NCI-H748 treated with DMSO at 0.1 percent for 48 hours (cell line): ENCODE data around the gene BAIAP2.

Source experiments
- DNase-seq: peaks from one replicate; lab custom pipeline; 2025; lab: John Stamatoyannopoulos, UW

Gene BAIAP2

DNA sequence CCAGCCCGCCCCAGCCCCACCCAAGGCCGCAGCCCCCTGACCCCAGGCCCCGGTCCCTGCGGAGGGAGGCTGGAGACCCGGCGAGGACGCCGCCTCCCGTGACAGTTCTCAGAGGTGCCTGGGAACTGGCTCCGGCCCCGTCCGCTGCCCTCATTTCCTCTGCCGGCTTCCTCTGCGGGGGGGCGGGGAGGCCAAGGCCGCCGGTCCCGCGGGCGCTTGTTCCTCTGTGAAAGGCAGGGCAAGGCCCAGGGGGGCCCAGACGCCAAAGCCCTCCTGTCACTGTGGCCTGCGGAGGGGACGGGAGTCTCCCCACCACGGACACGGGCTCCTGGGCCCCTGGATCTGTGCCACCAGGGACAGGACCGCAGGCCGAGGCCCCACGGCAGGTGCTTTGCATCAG, 125.4 kb downstream of the BAIAP2 start:
- DNase-seq, result no peak

DNA sequence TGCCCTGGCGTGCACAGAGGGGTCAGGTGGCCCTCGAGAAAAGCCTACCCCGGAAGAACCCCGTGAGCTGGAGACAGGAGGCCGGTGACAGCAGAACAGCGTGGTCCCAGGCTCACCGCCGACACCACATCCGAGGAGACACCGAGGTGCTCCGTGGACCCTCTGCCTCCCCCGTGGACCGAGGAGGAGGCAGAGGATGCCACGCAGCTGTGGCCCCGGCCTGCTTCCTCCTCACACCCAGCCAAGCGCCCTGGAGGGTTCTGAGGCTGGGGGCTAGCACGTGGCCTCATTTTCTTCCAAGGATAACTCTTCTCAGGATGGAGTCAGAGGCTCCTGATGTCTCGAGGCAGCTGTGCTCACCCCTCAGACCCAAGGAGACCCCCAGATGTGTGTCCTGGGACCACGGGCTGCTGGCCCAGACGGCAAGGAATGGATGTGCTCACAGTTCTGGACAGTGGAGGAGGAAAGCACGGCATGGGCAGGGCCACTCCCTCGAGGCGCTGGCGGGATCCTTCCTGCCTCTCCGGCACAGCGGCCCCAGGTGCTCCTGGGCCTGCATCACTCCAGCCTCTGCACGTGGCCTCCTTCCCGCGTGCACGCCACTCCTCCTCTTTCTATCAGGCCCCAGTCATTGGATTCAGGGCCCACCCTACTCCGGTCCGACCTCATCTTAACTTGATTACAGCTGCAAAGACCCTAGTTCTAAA, 125.9 kb downstream of the BAIAP2 start:
- no peak for DNase-seq

GRCh38 chr17:81161536-81161935, 126.6 kb downstream of the BAIAP2 start:
- DNase-seq, result no peak

DNA sequence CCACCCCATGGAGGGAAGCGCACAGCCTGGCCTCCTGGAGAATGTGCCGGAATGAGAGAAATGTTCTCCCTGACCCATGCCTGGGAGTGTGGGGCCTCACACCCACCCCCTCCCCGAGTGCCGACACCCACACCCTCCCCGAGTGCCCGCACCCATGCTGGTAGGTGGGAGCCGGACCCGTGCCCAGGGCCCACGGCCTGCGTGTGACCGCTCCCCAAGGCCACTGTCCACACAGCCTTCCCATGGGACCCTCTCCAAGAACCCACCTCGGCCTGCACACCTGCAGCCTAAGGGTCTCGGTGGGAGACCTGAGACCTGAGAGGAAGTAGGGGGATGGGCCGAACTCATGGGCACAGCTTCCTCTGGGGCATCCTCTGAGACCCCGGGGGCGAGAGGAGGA, 127.0 kb downstream of the BAIAP2 start:
- DNase-seq, result no peak

DNA sequence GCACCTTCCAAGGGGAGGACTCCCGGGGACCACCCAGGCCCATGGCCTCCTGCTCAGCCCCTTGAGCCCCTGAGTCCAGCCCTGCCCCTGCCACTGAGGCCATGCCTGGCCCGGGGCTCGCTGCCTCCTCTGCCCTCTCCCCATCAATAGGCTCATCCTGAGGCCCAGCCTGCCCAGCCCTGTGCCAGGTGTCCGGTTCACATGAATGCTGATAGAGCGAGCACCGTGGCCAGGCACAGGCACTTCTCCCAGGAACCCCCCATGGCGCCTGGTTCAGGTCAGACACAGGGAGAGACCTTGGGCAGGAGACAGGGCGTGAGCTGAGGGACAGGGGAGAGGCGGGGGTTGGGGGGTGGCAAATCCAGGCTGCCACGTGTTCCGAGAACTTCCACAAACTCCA, 127.5 kb downstream of the BAIAP2 start:
- no peak for DNase-seq

DNA sequence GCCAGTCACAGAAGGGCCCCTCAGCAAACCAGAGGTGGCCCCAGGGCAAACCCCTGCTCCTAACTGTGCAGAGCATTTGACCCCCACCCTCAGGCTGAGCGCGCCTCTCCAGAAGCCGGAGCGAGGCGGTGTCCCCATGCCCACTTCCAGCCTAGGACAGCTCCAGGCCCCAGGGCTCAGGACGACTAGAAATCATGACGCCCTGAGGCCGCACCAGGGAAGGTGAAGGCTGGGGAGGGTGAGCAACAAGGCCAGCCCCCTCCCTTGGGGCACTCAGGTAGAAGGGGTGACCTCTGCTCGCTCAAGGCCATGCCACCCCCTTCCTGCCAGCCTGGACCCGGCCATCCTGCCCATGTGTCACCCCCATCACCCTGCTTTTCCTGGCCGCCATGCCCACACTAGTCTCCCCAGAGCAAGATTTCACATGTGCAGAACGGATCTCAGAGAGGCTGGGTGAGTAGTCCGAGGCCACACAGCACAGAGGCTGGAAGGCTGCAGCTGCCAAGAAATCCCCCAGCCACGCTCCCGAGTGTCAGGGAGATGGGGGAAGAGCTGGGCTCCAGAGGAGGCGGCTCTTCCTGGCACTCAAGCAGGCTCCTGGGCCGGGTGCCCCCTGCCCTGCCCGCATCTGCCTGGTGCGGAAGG, 128.2 kb downstream of the BAIAP2 start:
- no peak for DNase-seq

GRCh38 chr17:81163703-81164370, 128.9 kb downstream of the BAIAP2 start:
- no peak for DNase-seq

DNA sequence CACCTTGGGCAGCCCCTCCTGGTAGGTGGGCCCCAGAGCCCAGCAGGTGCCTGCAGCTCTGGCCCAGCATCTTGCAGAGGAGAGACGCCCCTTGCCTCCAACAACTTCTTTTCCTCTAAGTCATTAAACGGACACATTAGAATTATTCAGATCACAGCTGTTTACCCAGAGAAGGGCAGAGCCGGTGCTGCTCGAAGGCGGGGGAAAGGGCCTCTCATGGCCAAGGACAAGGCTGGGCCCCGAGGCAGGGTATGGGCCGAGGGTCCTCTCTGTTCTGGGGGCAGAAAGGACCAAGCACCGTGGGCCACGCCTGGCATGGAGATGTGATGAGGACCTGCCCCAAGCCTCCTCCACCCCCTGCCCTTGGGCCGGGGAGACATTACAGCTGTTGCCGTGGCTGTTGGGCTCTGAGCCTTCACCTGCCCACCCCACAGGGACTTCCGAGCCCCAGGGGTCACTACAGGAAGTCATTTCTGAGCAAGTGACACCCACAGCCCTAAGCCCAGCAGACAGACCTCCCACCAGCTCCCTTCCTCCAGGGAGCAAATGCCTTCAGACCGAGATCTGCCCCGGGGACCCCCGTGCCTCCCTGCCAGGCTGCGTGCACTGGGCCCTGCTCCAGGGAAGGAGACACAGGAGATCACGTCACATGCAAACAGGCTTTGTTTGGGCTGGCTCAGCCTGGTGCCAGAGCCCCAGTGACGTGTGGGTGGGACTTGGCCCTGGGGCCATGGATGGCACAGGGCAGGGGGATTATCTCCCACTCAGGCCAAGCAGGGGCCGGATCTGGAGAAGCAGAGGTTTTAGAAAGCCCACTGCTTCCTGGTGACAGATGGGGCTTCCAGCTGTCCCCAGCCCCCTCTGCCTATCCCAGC, 129.7 kb downstream of the BAIAP2 start:
- DNase-seq, result no peak

DNA sequence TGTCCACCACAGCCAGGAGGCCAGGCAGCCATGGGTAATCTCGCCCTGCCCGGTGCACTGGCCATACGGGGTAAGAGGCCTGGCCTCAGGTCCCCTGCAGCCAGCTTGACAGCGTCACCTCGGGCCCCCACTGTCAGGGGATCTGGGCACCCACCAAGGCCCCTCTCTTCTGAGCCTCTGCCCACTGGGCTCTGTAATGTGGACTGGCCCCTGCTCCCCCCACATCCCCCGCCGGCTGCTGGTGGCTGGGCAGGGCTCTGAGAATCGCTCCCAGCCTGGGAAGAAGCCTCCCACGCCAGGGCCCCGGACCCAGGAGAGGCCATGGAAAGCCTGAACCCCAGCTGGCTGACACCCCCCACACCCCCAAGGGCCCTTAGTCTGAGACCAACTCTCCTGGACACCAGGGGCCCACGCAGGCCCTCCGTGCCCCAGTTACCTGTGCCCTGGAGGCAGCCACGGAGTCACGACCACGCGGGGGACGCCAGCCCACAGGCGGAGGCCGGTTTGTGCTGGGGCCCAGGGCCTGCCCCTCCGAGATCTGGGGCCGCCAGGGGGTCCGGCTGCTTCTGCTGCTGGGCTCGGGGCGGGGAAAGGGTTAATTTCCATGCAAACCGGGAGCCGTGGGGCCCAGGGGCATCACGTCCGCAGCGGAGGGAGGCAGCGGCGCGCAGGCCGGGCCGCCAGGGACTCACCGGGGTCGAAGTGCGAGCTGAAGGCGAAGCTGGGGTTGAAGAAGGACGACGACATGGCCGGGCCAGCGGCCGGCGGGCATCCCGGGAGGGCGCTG, 130.5 kb downstream of the BAIAP2 start, which contains the start of gene PVALEF:
PVALEF (plus strand) TSS at position 262 of the 787 bp plus-strand sequence. CDS start 15,720 bp downstream, outside the sequence.
- DNase-seq, result no peak

DNA sequence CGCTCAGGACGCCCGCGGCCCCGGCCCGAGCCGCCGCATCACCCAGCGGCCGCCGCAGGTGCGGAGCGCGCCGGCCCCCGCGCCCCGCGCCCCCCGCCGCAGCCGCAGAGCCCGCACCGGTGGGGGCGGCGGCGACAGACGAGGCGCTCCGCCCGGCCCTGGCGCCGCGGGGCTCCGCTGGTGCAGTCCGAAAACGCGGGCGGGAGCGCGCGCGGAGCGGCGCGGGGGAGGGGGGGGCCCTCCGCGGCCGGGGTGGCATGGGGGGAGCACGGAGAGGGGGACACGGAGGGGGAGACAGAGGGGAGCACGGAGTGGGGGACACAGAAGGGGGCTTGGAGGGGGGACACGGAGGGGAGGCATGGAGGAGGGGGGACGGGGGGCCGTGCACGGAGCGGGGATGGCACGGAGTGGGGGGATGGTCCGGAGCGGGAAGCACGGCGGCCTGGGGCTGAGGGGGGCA, 131.1 kb downstream of the BAIAP2 start, which contains the start of gene AATK:
AATK (minus strand) TSS at position 189 of the 460 bp plus-strand sequence. CDS start 229 bp downstream, outside the sequence.
- DNase-seq, result no peak
